Measurements from ENCODE around the gene SNX20. TPM values are rescaled to one million over a fixed set of nuclear protein-coding genes. Genes with fewer than 3 reads are reported as not detected.

SNX20 gene
- total RNA-seq, 1 experiment from 2014 or later, result 0.10 TPM

GRCh38 chr16:50718761-50719400, 37.8 kb upstream of the SNX20 start:
- DNase-seq (ENCODE audit: low read depth, low spot score), result no peak
- Histone ChIP-seq H3K27ac (ENCODE audit: low read length) (no peak overlapping the region), H3K4me1 (ENCODE audit: control insufficient read depth, insufficient read depth, low read length) (no peaks in the 10 kb centered on the region), H3K27me3 (ENCODE audit: control insufficient read depth, insufficient read depth, low read length) (no peaks in the 10 kb centered on the region), H3K36me3 (ENCODE audit: control insufficient read depth, insufficient read depth, low read length) (no peaks in the 10 kb centered on the region), H3K4me3 (ENCODE audit: low read depth in 2 of 2, low read length in 2 of 2) (no peak overlapping the region), H3K9me3 (ENCODE audit: control insufficient read depth, insufficient read depth, low read depth, low read length) (no peaks in the 10 kb centered on the region)
- ChIA-PET POLR2A (no interaction called here), CTCF (no interaction called here)
- in situ Hi-C loops (cut with HindIII; ENCODE audit: low pct_unique_long_range_greater_than_20kb, low sequenced_read_pairs) (no loop called here), intact Hi-C loops (cut with micrococcal nuclease; ENCODE audit: unreplicated experiment) (no loop called here)
- TF ChIP-seq SIN3A (IDR thresholded peaks at IDR 0.05; ENCODE audit: borderline replicate concordance, insufficient read depth, low read depth, low read length), result no peak
- TF ChIP-seq CTCF (IDR thresholded peaks at IDR 0.05), result no peak
- TF ChIP-seq REST (IDR thresholded peaks at IDR 0.05; ENCODE audit: insufficient read depth in 1 of 2, low read depth in 2 of 2, low read length in 1 of 2), result no peak
- no peak for TF ChIP-seq POLR2AphosphoS5 (IDR thresholded peaks at IDR 0.05; ENCODE audit: low read depth, low read length)
- no peak for TF ChIP-seq TCF7L2 (IDR thresholded peaks at IDR 0.05; ENCODE audit: low read depth, low read length)
- ATAC-seq, result no peak
- BruUV-seq (replicated peaks), result no TSS peak

GRCh38 chr16:50718061-50718760, 37.1 kb upstream of the SNX20 start:
- BruUV-seq (replicated peaks), result no TSS peak
- DNase-seq (ENCODE audit: low read depth, low spot score), result no peak
- TF ChIP-seq CTCF (IDR thresholded peaks at IDR 0.05), result no peak
- no peak for TF ChIP-seq POLR2AphosphoS5 (IDR thresholded peaks at IDR 0.05; ENCODE audit: low read depth, low read length)
- TF ChIP-seq SIN3A (IDR thresholded peaks at IDR 0.05; ENCODE audit: borderline replicate concordance, insufficient read depth, low read depth, low read length), result no peak
- no peak for TF ChIP-seq TCF7L2 (IDR thresholded peaks at IDR 0.05; ENCODE audit: low read depth, low read length)
- no peak overlapping the region for H3K4me3 ChIP-seq (ENCODE audit: low read depth in 2 of 2, low read length in 2 of 2)
- H3K9me3 ChIP-seq (ENCODE audit: control insufficient read depth, insufficient read depth, low read depth, low read length), result no peaks in the 10 kb centered on the region
- no peak for ATAC-seq
- CTCF ChIA-PET, result no interaction called here
- no peaks in the 10 kb centered on the region for H3K36me3 ChIP-seq (ENCODE audit: control insufficient read depth, insufficient read depth, low read length)
- in situ Hi-C loops (cut with HindIII; ENCODE audit: low pct_unique_long_range_greater_than_20kb, low sequenced_read_pairs), result no loop called here
- H3K27ac ChIP-seq (ENCODE audit: low read length), result no peak overlapping the region
- no peaks in the 10 kb centered on the region for H3K27me3 ChIP-seq (ENCODE audit: control insufficient read depth, insufficient read depth, low read length)
- intact Hi-C loops (cut with micrococcal nuclease; ENCODE audit: unreplicated experiment), result no loop called here
- POLR2A ChIA-PET, result no interaction called here
- H3K4me1 ChIP-seq (ENCODE audit: control insufficient read depth, insufficient read depth, low read length), result no peaks in the 10 kb centered on the region
